Smooth muscle cell (in vitro differentiated cells): ENCODE data around the gene SLC17A6. TPM values are rescaled to one million over a fixed set of nuclear protein-coding genes. Genes with fewer than 3 reads are reported as not detected.

Source experiments
- DNase-seq: peaks from one replicate; lab custom pipeline; 2025; ENCODE audit not compliant: unreplicated experiment; lab: John Stamatoyannopoulos, UW
- H2AFZ ChIP-seq: fragments of 200-600 bp; sonication (generic); 2 replicates; pipeline ENCODE4 v1.6.0; 2016; ENCODE audit warnings: antibody characterized with exemption, low read depth, mild to moderate bottlenecking
- H3F3A ChIP-seq: fragments of 200-600 bp; sonication (generic); 2 replicates; pipeline ENCODE4 v1.6.0; 2017; ENCODE audit warnings: antibody characterized with exemption, low read depth
- H3K27ac ChIP-seq: fragments of 200-600 bp; sonication (generic); 2 replicates; pipeline ENCODE4 v1.5.1; 2016; ENCODE audit warnings: low read depth, mild to moderate bottlenecking
- H3K27me3 ChIP-seq: fragments of 200-600 bp; sonication (generic); 2 replicates; pipeline ENCODE4 v1.6.1; 2016; ENCODE audit warnings: low read depth, mild to moderate bottlenecking
- H3K36me3 ChIP-seq: fragments of 200-600 bp; sonication (generic); 2 replicates; pipeline ENCODE4 v1.5.1; 2016; ENCODE audit warnings: low read depth
- H3K4me1 ChIP-seq: fragments of 200-600 bp; sonication (generic); 2 replicates; pipeline ENCODE4 v1.5.1; 2016; ENCODE audit warnings: low read depth
- H3K4me2 ChIP-seq: fragments of 200-600 bp; sonication (generic); 2 replicates; pipeline ENCODE4 v1.6.0; 2016; ENCODE audit warnings: mild to moderate bottlenecking
- H3K4me3 ChIP-seq: fragments of 200-600 bp; sonication (generic); 2 replicates; pipeline ENCODE4 v1.5.1; 2016; ENCODE audit warnings: mild to moderate bottlenecking
- H3K79me2 ChIP-seq: fragments of 200-600 bp; sonication (generic); 2 replicates; pipeline ENCODE4 v1.6.0; 2016; ENCODE audit warnings: low read depth, mild to moderate bottlenecking
- H3K9ac ChIP-seq: fragments of 200-600 bp; sonication (generic); 2 replicates; pipeline ENCODE4 v1.6.0; 2016; ENCODE audit warnings: low read depth
- H3K9me3 ChIP-seq: fragments of 200-600 bp; sonication (generic); replicated peaks from 2 replicates; pipeline ENCODE4 v1.5.1; 2016; ENCODE audit warnings: low read depth
- H4K20me1 ChIP-seq: fragments of 200-600 bp; sonication (generic); 2 replicates; pipeline ENCODE4 v1.6.0; 2016; ENCODE audit warnings: low read depth
- CTCF ChIP-seq: fragments of 200-600 bp; sonication (generic); IDR thresholded peaks from 2 replicates; pipeline ENCODE4 v1.5.1; 2017; ENCODE audit warnings: borderline replicate concordance, mild to moderate bottlenecking, antibody characterized with exemption; ENCODE audit not compliant: insufficient read depth, poor library complexity, severe bottlenecking
- WGBS: methylation state at CpG from one replicate; pipeline ENCODE4 v1.1.7; 2016; ENCODE audit warnings: low lambda C conversion rate; 5-methylcytosine and 5-hydroxymethylcytosine counted together
- polyA plus RNA-seq: library from polyadenylated mRNA; unstranded; fragments of >200 nt; fragmentation: Nextera tagmentation; extraction: Ambion mirVana; gene quantifications from 2 replicates; pipeline ENCODE4 v1.2.1, GENCODE V29; 2016
- total RNA-seq: library from RNA; depleted of rRNA; stranded (reverse); fragments of >200 nt; gene quantifications from 2 replicates; pipeline ENCODE4 v1.2.3, GENCODE V29; 2014

SLC17A6 gene
- total and polyA plus RNA-seq, 2 experiments from 2014 or later: not detected

DNA sequence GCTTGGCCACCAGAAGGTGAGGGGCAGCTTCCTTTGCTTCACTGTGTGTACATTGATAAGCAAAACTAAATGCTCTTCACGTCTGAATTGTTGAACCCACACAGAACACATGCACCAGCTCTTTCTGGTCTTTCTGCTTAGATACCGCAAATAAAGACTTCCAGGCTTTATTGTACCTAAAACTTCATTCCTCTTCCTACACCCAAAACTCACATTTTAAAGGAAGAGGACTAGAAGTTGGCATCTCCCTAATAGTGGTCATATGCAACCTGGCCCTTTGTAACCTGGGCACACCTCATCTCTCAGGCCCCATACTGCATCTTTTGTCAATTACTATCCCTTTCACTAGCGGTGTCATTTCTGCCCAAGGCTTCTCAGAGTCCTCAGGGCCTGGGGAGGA, 5.9 kb downstream of the SLC17A6 start:
- H3K4me1 ChIP-seq: no peaks in the 10 kb centered on the region
- H3K36me3 ChIP-seq: no peaks in the 10 kb centered on the region
- no peak overlapping the region for H3K27ac ChIP-seq
- H3K9ac ChIP-seq: no peak overlapping the region
- H3K79me2 ChIP-seq: no peaks in the 10 kb centered on the region
- no peak overlapping the region for H3K4me2 ChIP-seq
- no peak overlapping the region for H3K4me3 ChIP-seq
- no peak overlapping the region for H2AFZ ChIP-seq
- H4K20me1 ChIP-seq: no peaks in the 10 kb centered on the region
- no peak for DNase-seq
- H3K9me3 ChIP-seq: no peaks in the 10 kb centered on the region
- H3F3A ChIP-seq: no peaks in the 10 kb centered on the region
- peaks cover 73% of the 10 kb centered on the region for H3K27me3 ChIP-seq
- WGBS: 35% methylated on average over 3 of the region's 3 CpGs
- no peak for TF ChIP-seq CTCF

- Histone ChIP-seq H3K79me2 (no peaks in the 10 kb centered on the region), H3K27ac (no peak overlapping the region), H3F3A (no peaks in the 10 kb centered on the region), H3K4me3 (no peak overlapping the region), H2AFZ (no peak overlapping the region), H4K20me1 (no peaks in the 10 kb centered on the region), H3K36me3 (no peaks in the 10 kb centered on the region), H3K4me2 (no peak overlapping the region), H3K4me1 (no peaks in the 10 kb centered on the region), H3K9me3 (no peaks in the 10 kb centered on the region), H3K9ac (no peak overlapping the region), H3K27me3 (peaks cover 60% of the 10 kb centered on the region)
- no peak for DNase-seq
- no peak for TF ChIP-seq CTCF
These were observed 8.1 kb downstream of the SLC17A6 start for GRCh38 chr11:22346282-22346681.

DNA sequence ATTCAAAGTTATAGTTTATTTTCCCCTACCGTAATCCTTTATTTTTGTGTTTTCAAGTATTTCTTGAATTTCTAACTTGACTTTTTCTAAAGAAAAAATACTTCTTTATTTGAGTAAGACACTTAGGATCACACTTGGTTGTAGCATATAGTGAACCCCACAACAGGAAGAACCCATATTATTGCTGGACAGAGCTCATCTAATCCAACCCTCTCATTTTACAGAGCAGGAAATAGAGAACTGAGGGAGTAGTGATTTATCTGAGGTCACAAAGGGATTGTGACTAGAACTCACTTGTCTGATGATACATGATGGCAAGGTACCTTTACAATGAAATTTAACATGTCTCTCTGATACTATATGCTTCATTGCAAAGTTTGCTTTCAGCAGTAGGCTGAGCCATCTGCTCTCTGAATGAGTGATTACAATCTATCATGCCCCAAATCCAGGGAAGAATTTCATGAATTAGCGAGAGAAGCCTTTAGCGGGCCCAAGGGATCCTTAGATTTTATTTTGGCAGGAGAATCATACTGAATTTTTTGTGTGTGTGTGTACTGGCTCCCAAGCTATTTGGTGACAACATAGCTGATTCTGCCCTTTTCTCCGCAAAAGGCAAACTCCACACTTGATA, 9.8 kb downstream of the SLC17A6 start:
- Histone ChIP-seq H4K20me1 (no peaks in the 10 kb centered on the region), H3K9me3 (no peaks in the 10 kb centered on the region), H3K9ac (no peak overlapping the region), H3K27me3 (peaks cover 43% of the 10 kb centered on the region), H3K27ac (no peak overlapping the region), H2AFZ (no peak overlapping the region), H3F3A (no peaks in the 10 kb centered on the region), H3K4me3 (no peak overlapping the region), H3K36me3 (no peaks in the 10 kb centered on the region), H3K79me2 (no peaks in the 10 kb centered on the region), H3K4me2 (no peak overlapping the region), H3K4me1 (no peaks in the 10 kb centered on the region)
- no peak for DNase-seq
- WGBS: 93% methylated on average over 4 of the region's 4 CpGs
- TF ChIP-seq CTCF: no peak

DNA sequence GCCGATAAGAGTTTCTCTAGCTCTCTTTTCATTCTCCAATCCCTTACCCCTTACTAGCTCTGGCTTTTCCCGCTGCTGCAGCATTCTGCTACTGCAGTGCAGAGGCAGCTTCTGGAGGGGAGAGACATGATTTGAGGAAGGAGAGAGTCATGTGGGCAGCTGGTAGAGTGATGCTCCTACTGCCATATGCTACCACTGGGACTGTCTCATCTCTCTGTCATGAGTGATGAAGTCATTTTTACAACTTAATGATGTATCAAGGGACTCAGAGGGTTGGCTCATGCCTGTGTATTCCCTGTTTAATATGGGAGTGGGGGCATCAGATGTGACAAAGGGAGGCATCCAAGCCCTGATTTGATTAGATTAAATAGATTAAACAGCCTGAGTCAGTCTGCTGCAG, 11.3 kb downstream of the SLC17A6 start:
- WGBS: 74% methylated on average over 2 of the region's 2 CpGs
- Histone ChIP-seq H3K4me3 (no peak overlapping the region), H3K4me2 (no peak overlapping the region), H3K27ac (no peak overlapping the region), H3K9me3 (no peaks in the 10 kb centered on the region), H3F3A (no peaks in the 10 kb centered on the region), H4K20me1 (no peaks in the 10 kb centered on the region), H3K79me2 (no peaks in the 10 kb centered on the region), H3K4me1 (no peaks in the 10 kb centered on the region), H2AFZ (no peak overlapping the region), H3K9ac (no peak overlapping the region), H3K36me3 (no peaks in the 10 kb centered on the region), H3K27me3 (peaks cover 28% of the 10 kb centered on the region)
- no peak for TF ChIP-seq CTCF
- DNase-seq: no peak
